ENCODE measurements around the gene BBOX1.
"Not testable (repeated sequence)": the region's sequence is repeated elsewhere in the genome, so short reads cannot be mapped to it uniquely, and the experiment has no call there.

The BBOX1 gene

DNA sequence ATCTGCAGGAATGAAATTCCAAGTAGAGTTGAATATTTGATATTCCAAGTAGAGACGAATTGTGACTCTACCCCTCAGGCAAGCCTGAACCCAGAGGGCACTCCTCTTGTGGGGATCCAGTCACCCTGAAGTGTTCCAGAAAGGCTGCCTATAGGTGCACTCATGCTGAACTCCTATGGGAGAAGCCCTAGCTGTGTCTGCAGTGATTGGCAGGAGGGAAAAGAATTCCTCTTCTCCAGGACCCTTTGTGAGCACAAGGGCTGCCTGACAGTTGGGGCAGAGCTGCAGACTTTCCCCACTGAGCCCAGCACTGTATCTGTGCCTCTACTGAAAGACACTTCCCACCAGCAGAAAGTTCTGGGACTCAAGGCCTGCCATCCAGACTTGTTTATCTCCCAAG is 35.0 kb downstream of the BBOX1 start:
- H3K4me3 ChIP-seq (ENCODE audit: low read depth, low read length) = no peak overlapping the region
- no peak for DNase-seq (ENCODE audit: low read depth)

DNA sequence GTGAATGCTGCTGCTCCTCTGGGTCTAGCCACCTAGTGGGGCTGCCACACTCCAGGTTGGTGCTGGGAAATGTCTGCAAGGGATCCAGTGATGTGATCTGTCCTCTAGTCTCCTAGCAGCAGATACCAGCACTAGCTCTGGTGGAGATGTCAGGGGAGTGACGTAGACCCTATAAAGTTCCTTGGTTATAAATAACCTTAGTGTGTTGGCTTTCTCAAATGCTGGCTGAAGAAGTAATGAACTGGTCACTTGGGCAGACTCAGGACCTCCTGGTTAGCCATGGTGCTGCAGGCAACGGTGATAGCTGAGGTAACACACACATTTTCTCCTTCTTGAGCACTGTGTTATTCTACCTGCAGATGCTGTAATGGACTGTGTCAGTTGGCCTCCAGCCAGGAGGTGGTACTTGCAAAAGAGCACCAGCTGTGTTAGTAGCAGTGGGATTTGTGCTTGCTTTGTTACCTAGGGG is 35.5 kb downstream of the BBOX1 start:
- H3K4me3 ChIP-seq (ENCODE audit: low read depth, low read length) = no peak overlapping the region
- no peak for DNase-seq (ENCODE audit: low read depth)

DNA sequence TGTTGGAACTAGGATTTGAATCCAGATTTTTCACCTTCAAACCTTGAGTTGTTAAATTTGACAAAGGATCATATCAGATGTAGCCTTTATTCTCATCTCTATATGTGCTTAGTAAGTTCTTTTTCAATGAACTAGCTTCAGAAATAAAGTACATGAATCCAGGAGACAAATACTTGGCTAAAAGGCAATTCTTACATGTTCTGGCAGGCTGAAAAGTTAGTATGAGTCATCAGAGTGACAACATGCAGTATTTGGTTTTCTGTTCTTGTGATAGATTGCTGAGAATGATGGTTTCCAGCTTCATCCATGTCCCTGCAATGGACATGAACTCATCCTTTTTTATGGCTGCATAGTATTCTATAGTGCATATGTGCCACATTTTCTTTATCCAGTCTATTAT is 40.4 kb downstream of the BBOX1 start:
- peak; percentile 48 for DNase-seq (ENCODE audit: low read depth)
- no peak overlapping the region for H3K4me3 ChIP-seq (ENCODE audit: low read depth, low read length)

DNA sequence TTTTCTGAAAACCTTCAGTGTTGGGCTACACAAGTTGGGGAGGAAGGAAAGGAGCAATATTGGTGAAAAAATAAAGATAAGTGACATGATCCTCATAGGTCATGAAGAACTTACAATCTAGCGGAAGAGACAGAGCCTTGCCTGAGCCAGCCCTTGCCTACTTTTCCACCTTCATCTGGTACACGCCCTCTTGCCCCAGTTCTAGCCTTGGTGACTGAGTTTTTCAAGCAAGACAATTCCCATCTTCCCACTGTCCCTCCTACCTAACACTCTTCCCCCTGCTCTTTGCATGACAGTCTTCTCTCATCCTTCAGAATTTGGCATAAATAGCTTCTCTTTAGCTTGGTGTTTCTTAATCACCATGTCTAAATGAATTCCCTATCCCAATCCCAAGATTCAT is 42.6 kb downstream of the BBOX1 start:
- H3K4me3 ChIP-seq (ENCODE audit: low read depth, low read length) = no peak overlapping the region

DNA sequence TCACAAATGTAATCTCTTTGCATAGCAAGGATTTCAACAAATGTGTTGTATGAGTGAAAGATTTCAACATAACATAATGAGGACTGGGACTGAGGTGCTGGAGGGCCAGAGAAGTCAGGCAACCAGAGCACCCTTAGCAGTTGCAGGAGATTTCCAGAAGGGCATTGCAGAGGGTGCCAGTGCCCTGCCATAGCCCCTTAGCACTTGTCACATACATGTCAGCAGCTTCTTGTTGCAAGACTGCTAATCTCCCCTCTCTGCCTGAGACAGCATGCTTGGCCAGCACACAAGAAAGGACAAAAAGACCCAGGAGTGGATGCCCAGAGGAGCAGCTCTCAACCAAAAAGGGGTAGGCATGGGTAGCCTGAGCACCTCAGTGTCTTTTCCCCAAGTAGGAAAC is 43.2 kb downstream of the BBOX1 start:
- DNase-seq (ENCODE audit: low read depth) = no peak
- H3K4me3 ChIP-seq (ENCODE audit: low read depth, low read length) = no peak overlapping the region

More for the DNA sequence above, 42.6 kb downstream of the BBOX1 start:
- DNase-seq (ENCODE audit: low read depth) = no peak

DNA sequence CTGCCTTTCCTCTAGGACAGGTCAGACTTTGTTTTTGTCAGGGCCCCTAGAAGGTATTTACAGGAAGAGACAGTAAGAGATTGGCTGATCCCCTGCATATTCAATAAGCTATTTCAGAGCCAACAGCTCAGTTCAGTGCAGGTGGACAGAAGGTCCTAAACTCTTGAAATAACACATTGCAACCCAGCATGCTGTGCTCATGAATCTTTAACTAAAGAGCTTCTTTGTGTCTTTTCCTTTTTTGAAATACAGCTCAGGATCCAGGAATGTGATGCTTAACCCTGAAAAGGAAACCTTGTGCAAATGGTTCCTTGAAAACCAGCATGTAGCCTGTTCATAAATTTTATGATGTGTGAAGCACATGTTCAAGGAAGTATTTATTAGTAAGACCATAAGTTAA is 43.9 kb downstream of the BBOX1 start:
- H3K4me3 ChIP-seq (ENCODE audit: low read depth, low read length) = no peak overlapping the region
- DNase-seq (ENCODE audit: low read depth) = no peak

DNA sequence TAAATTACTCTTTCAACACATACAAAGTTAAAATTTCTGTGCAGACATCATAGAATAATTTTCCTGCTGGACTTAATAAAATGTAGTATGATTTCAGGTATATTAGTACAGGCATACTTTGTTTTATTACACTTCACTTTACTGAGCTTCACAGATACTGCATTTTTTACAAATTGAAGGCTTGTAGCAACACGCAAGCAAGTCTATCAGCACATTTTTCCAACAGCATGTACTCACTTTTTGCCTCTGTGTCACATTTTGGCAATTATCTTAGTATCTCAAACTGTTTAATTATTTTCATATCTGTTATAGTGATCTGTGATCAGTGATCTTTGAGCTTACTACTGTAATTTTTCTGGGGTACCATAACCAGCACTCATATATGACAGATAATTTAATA is 44.5 kb downstream of the BBOX1 start:
- H3K4me3 ChIP-seq (ENCODE audit: low read depth, low read length) = no peak overlapping the region
- DNase-seq (ENCODE audit: low read depth) = no peak

DNA sequence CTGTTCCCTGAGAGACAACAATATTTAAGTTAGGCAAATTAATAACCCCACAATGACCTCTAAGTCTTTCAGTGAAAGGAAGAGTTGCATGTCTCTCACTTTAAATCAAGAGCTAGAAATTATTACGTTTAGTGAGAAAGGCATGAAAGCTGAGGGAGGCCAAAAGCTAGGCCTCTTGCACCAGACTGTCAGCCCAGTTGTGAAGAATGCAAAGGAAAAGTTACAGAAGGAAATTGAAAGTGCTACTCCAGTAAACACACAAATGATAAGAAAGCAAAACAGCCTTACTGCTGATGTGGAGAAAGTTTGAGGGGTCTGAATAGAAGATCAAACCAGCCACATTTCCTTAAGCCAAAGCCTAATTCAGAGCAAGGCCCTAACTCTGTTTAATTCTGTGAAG is 45.0 kb downstream of the BBOX1 start:
- DNase-seq (ENCODE audit: low read depth) = no peak
- H3K4me3 ChIP-seq (ENCODE audit: low read depth, low read length) = no peak overlapping the region

DNA sequence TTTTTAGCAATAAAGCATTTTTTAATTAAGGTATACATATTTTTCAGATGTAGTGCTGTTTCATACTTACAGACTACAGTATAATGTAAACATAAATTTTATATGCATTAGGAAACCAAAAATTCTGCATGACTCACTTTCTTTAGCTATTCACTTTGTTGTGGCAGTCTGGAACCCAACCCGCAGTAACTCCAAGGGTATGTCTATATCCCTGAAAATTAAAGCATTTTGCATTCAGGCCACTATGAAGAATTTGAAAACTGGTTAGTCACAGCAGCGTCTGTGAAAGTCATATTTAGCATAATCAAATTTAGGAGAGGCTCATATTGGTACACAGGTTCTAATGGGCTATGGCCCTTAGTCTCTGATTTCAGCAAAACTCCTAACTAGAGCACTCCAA is 46.8 kb downstream of the BBOX1 start:
- no peak overlapping the region for H3K4me3 ChIP-seq (ENCODE audit: low read depth, low read length)
- no peak for DNase-seq (ENCODE audit: low read depth)

DNA sequence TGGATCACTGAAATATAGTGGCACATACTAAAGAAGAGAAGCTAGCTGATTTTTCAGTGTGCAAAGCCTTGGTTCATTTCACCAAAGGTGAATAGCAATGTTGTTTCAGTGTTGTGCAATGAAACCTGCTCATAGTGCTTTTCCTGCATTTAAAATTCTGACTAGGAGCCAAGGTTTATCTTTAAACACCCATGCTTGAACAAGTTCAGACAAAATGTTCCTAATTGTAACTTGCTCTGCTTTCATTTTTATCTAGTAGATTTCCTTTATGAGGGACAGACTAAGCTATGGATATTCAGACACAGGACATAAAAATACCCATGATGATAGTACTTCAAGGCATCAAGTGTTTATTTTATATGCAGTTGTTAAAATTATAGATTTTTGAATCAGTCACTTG is 47.7 kb downstream of the BBOX1 start:
- no peak overlapping the region for H3K4me3 ChIP-seq (ENCODE audit: low read depth, low read length)
- DNase-seq (ENCODE audit: low read depth) = no peak

DNA sequence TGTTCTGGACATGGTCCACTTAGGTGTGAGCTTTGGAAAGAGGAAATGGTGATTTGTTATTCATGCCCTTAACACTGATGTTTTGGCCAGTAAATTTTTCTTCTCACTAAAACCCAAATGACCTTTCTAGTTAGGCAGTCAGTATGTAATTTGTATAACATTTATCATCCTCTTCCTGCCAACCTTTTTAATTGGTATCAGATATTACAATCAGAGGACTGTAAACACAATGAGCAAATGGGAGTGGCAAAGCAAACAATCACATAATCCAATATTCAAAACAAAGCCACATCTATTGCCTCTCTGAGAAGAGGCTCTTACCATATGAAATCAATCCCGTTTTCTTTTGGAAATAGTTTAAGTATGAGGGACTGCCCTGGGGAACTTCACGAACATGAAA is 49.1 kb downstream of the BBOX1 start:
- H3K4me3 ChIP-seq (ENCODE audit: low read depth, low read length) = no peak overlapping the region
- DNase-seq (ENCODE audit: low read depth) = no peak

DNA sequence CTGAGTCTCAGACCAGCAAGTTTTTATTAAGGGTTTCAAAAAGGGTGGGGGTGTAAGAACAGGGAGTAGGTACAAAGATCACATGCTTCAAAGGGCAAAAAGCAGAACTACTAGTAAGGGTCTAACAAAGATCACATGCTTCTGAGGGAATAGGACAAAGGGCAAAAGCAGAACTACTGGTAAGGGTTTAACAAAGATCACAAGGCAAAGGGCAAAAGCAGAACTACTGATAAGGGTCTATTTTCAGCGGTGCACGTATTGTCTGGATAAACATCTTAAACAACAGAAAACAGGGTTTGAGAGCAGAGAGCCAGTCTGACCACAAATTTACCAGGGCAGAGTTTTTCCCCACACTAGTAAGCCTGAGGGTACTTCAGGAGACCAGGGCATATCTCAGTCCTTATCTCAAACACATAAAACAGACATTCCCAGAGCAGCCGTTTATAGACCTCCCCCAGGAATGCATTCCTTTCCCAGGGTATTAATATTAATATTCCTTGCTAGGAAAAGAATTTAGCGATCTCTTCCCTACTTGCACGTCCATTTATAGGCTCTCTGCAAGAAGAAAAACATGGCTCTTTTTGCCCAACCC is 49.8 kb downstream of the BBOX1 start:
- H3K4me3 ChIP-seq (ENCODE audit: low read depth, low read length); DNase-seq (ENCODE audit: low read depth): not testable (repeated sequence)

DNA sequence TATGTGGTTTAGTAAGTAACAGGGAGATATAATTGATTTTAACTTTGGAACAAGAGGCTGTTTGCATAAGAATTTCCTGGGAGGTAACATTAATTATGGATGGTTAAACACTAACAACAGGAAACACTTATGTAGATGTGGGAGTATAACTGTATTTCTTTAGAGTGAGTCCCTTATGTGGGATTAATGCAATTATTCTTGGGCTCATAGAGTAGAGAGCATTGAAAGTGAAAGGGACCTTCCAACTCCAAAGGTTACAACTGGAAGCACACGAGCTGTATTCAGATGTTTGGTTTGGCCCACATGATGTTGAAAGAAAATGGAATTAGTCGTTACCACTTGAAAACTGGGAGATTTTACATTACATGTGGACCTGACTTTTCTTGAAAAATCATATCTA is 53.5 kb downstream of the BBOX1 start:
- DNase-seq (ENCODE audit: low read depth) = no peak

DNA sequence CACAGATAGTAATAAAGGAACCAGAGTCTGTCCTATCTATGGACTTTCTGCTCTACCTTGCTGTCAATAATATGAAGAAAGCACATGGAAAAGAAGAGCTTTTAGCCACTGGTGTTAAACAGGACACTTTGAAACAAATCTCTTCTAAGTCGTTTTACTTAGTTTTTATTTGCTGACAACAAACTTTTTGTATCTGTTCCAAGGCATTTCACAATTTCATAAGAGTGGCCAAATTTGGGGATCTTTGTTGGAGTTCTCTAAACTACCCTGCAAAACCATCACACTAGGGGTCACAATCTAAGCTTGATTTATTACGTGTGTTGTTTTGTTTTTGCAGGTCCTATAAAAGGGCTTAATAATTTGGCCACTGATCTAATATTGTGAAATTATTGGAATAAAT is 54.4 kb downstream of the BBOX1 start:
- DNase-seq (ENCODE audit: low read depth) = no peak
- no peak overlapping the region for H3K4me3 ChIP-seq (ENCODE audit: low read depth, low read length)

More for the DNA sequence above, 53.5 kb downstream of the BBOX1 start:
- H3K4me3 ChIP-seq (ENCODE audit: low read depth, low read length) = no peak overlapping the region

DNA sequence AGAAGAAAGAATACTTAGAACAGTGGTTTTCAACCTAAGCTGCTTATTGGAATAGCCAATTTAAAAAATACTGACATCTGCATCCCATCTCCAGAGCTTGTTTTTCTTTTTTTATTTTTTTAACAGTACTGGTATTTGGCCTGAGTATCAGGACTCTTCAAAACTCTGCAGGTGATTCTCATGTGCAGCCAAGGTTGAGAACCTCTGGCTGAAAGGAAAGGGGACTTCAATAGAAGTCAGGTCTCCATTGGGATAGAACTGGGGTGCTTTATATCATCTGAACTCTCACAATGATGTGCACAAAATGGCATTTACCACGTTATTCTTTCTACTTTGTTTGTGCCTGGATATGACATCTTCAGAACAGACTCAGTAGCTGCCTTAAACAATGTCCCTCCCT is 55.3 kb downstream of the BBOX1 start:
- no peak overlapping the region for H3K4me3 ChIP-seq (ENCODE audit: low read depth, low read length)
- DNase-seq (ENCODE audit: low read depth) = no peak

DNA sequence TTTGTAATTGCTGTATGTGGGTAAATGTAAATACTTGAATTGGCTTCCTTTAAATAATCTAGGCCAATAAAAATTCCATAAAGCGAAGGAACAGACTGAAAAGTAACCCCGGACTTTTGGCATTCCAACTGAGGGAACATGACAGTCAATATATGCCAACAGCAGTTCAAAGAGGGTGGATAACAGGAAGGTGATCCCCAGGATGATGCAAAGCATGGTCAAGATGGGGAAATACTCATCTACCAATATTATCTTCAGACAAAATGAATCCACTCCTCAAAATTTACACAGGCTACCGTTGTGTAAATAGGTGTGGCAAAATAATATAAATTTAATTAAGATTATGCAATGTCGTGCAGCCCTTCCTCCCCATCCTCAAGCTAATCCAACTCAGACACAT is 56.9 kb downstream of the BBOX1 start:
- no peak overlapping the region for H3K4me3 ChIP-seq (ENCODE audit: low read depth, low read length)
- no peak for DNase-seq (ENCODE audit: low read depth)

DNA sequence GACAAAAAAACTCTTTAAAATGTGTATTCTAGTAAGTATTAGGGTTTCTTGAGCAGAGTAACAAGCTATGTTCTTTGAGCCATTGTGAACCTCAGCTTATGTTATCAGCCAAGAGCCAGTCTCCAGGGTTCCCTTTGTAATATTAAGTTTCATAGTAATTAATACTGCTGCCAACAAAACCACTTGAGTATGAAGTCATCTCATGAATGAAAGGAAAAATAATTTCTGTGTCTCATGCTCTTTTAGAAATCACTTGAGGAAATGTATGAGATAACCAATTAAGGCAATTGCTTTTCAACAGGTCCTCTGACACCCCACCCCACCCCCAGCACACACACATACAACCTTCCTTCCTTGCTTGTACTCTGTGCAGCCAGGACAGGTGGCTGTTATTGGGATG is 59.9 kb downstream of the BBOX1 start:
- DNase-seq (ENCODE audit: low read depth) = no peak
- H3K4me3 ChIP-seq (ENCODE audit: low read depth, low read length) = no peak overlapping the region

DNA sequence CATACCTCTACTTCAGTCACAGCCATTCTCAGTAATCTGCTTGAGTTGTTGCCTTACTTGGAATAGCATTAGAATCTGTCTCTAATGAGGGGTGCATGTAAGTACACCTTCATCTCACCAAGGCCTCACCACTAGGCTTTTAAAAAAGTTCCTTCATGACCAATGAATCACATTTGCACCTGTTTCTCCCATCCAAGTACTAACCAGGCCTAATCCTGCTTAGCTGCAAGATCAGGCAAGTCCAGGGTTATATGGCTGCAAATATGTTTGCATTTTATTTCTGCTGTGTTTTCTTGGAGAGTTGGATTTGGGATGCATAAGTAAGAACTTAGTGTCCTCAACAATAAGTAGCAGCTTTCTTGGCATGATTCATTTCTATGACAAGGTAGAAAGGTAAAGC is 66.9 kb downstream of the BBOX1 start:
- DNase-seq (ENCODE audit: low read depth) = no peak
- no peak overlapping the region for H3K4me3 ChIP-seq (ENCODE audit: low read depth, low read length)

DNA sequence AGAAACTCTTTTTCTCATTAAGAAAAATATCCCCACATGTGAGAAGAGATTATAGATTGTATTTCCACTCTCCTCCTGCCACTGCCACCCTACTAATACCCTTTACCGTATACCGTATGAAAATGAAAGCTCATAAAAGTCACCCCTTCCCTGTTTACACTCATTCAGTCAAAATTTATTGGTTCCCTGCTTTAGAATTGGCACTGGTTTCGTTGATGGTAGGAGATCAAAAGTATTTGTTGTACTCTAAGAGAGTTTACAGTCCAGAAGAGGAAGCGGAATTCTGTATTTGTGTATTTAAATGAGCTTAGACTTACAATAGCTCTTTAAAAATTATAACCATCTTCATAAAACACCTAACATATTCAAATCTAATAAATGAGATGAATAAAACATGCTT is 68.2 kb downstream of the BBOX1 start:
- no peak overlapping the region for H3K4me3 ChIP-seq (ENCODE audit: low read depth, low read length)
- DNase-seq (ENCODE audit: low read depth) = no peak

DNA sequence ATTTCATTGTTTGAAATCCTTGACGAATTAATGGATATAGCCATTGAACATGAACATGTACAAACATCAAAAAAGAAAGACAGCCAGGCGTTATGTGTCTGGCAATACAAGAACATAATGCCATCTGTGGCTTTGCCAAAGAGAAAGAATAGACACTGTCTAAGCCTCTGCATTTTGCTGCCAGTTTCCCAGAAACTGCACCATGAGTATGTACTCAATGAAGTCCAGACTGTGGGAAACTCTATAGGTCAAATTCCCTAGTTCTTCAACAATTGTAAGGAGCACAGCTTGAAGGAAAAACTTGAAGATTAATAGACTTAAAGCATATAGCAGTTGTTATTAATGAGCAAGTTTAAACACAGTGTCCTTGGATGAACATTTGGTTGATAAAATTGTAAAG is 71.3 kb downstream of the BBOX1 start:
- DNase-seq (ENCODE audit: low read depth) = no peak
- H3K4me3 ChIP-seq (ENCODE audit: low read depth, low read length) = no peak overlapping the region

DNA sequence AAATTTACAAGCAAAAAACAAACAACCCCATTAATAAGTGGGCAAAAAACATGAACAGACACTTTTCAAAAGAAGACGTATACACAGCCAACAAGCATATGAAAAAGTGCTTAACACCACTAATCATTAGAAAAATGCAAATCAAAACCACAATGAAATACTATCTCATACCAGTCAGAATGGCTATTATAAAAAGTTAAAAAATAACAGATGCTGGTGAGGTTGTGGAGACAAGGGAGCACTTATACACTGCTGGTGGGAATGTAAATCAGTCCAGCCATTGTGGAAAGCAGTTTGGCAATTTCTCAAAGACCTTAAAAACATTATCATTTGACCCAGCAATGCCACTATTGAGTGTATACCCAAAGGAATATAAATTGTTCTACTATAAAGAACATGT is 72.3 kb downstream of the BBOX1 start:
- DNase-seq (ENCODE audit: low read depth) = no peak
- no peak overlapping the region for H3K4me3 ChIP-seq (ENCODE audit: low read depth, low read length)

DNA sequence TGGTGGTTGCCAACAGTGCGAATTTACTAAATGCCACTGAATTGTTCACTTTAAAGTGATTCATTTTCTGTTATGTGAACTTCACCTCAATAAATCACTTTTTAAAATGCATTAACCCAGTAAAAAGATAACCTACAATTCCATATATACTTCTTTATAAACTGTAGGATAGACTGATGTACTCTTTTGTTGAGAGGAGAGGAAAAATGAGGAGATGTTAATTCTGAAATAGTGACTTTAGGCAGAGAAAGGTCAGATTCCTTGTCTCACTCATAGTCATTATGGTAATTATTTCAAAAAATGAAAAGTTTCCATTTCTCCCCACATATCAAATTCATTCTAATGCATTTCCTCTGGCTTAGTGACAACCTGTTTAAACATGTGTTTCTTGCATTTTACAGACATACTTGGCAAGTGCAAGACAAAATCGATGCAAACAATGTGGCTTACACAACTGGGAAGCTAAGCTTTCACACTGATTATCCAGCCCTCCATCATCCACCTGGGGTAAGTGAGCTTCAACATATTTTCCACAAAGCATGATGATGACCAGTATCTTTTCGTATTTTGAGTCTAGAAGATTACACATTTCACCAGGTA is 74.5 kb downstream of the BBOX1 start:
- no peak for DNase-seq (ENCODE audit: low read depth)

More for the DNA sequence above, 74.5 kb downstream of the BBOX1 start:
- no peak overlapping the region for H3K4me3 ChIP-seq (ENCODE audit: low read depth, low read length)
